HepG2 (cell line): ENCODE data around the gene FDPS. TPM values are rescaled to one million over a fixed set of nuclear protein-coding genes. Genes with fewer than 3 reads are reported as not detected.

Experiments used
- ATAD3A ChIP-seq: sonication (generic); formaldehyde crosslinking; IDR thresholded peaks from 2 replicates; pipeline ENCODE4 v1.4.0; 2020; ENCODE audit warnings: missing genetic modification reagents
- ATF2 ChIP-seq: sonication (generic); formaldehyde crosslinking; IDR thresholded peaks from 2 replicates; pipeline ENCODE4 v1.4.0; 2020; ENCODE audit warnings: missing genetic modification reagents
- ATF5 ChIP-seq: sonication (generic); formaldehyde crosslinking; IDR thresholded peaks from 2 replicates; pipeline ENCODE4 v1.4.0; 2020; ENCODE audit warnings: mild to moderate bottlenecking, low read depth, missing genetic modification reagents
- ELF3 ChIP-seq: IDR thresholded peaks from 2 replicates; pipeline ENCODE4 v1.6.1; 2016; ENCODE audit warnings: missing genetic modification reagents, missing compliant biosample characterization
- HOXA3 ChIP-seq: sonication (generic); formaldehyde crosslinking; IDR thresholded peaks from 2 replicates; pipeline ENCODE4 v1.5.0; 2020; ENCODE audit warnings: missing genetic modification reagents
- IRF2 ChIP-seq: IDR thresholded peaks from 2 replicates; pipeline ENCODE4 v1.6.1; 2018; ENCODE audit warnings: missing genetic modification reagents, missing compliant biosample characterization
- KAT8 ChIP-seq: IDR thresholded peaks from 2 replicates; pipeline ENCODE4 v1.6.1; 2016; ENCODE audit warnings: missing genetic modification reagents, missing compliant biosample characterization
- MAZ ChIP-seq, 2 experiments: sonication (generic) in 1 of 2; formaldehyde crosslinking in 1 of 2; IDR thresholded peaks; 2 replicates each; pipeline versions ENCODE4 v1.5.0 to v1.6.1; 2012 to 2020; ENCODE audit warnings: low read depth in 2 of 2, mild to moderate bottlenecking in 2 of 2, borderline replicate concordance in 1 of 2, improper control_type of control experiment in 1 of 2, low read length in 1 of 2, missing genetic modification reagents in 1 of 2, moderate library complexity in 1 of 2
- MLLT10 ChIP-seq: sonication (generic); formaldehyde crosslinking; IDR thresholded peaks from 2 replicates; pipeline ENCODE4 v1.4.0; 2020; ENCODE audit warnings: missing genetic modification reagents
- NBN ChIP-seq: fragments of 450-650 bp; conservative IDR thresholded peaks from 2 replicates; pipeline ENCODE4 v1.6.1; 2017
- RNF219 ChIP-seq: sonication (generic); formaldehyde crosslinking; IDR thresholded peaks from 2 replicates; pipeline ENCODE4 v1.5.0; 2020; ENCODE audit warnings: mild to moderate bottlenecking, missing genetic modification reagents
- SATB2 ChIP-seq: sonication (generic); formaldehyde crosslinking; IDR thresholded peaks from 2 replicates; pipeline ENCODE4 v1.5.0; 2020; ENCODE audit warnings: missing genetic modification reagents
- TBX2 ChIP-seq: sonication (generic); formaldehyde crosslinking; IDR thresholded peaks from 2 replicates; pipeline ENCODE4 v1.5.0; 2020; ENCODE audit warnings: missing genetic modification reagents, mild to moderate bottlenecking, borderline replicate concordance
- ZNF20 ChIP-seq: sonication (generic); formaldehyde crosslinking; IDR thresholded peaks from 2 replicates; pipeline ENCODE4 v1.4.0; 2020; ENCODE audit warnings: mild to moderate bottlenecking, moderate library complexity, missing genetic modification reagents
- ZNF549 ChIP-seq: sonication (generic); formaldehyde crosslinking; IDR thresholded peaks from 2 replicates; pipeline ENCODE4 v1.5.0; 2020; ENCODE audit warnings: missing genetic modification reagents
- ZNF614 ChIP-seq: IDR thresholded peaks from 2 replicates; pipeline ENCODE4 v1.6.1; 2018; ENCODE audit warnings: missing biosample characterization, missing genetic modification reagents, inconsistent platforms, borderline replicate concordance
- ZNF652 ChIP-seq: IDR thresholded peaks from 2 replicates; pipeline ENCODE4 v1.6.1; 2016; ENCODE audit warnings: low read depth, borderline replicate concordance
- polyA plus RNA-seq, 8 experiments: library from polyadenylated mRNA; depleted of rRNA in 3 of 8; stranded (reverse) in 7 of 8; unstranded in 1 of 8; fragments of >200 nt; fragmentation: Illumina TruSeq in 4 of 8; extraction: Trizol in 4 of 8; gene quantifications; 2 replicates each; pipeline versions ENCODE4 v1.2.1 to v1.2.3, GENCODE V29; 2011 to 2016; ENCODE audit warnings: low read depth in 4 of 8, missing spikeins in 1 of 8, mixed read lengths in 1 of 8; ENCODE audit not compliant: insufficient read depth in 1 of 8
- total RNA-seq, 5 experiments: library from RNA; depleted of rRNA; stranded (reverse); fragments of >200 nt; fragmentation: Illumina TruSeq; extraction: Trizol; gene quantifications; 2 replicates each; pipeline ENCODE4 v1.2.3, GENCODE V29; 2016; ENCODE audit warnings: low read depth in 1 of 5
- TF ChIP-seq, protein P1 (sequence below): sonication (generic); formaldehyde crosslinking; IDR thresholded peaks from 2 replicates; pipeline ENCODE4 v1.5.0; 2020; ENCODE audit warnings: missing genetic modification reagents
- TF ChIP-seq, protein P2 (sequence below): IDR thresholded peaks from 2 replicates; pipeline ENCODE4 v1.6.1; 2016; ENCODE audit warnings: low read depth, borderline replicate concordance
- TF ChIP-seq, protein P3 (sequence below): IDR thresholded peaks from 2 replicates; pipeline ENCODE4 v1.6.1; 2016; ENCODE audit warnings: missing genetic modification reagents, missing compliant biosample characterization

The FDPS gene
- total and polyA plus RNA-seq, 2 of the 13 experiments (the other 11 are each of a cell fraction or from before 2014, with no cell fraction given): 264 to 519 TPM

DNA sequence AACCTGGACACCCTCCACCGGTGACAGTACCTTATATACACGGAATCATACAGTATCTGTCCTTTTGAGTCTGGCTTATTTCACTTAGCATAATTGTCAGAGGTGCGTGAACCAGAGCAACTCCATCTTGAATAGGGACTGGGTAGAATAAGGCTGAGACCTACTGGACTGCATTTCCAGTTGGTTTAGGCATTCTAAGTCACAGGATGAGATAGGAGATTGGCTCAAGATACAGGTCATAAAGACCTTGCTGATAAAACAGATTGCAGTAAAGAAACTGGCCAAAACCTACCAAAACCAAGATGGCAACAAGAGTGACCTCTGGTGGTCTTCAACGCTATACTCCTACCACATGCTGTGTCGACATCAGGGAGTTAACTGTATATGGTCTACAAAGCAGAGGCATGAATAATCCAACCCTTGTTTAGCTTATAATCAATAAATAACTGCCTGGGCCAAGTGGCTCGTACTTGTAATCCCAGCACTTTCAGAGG lies 1.4 kb upstream of the FDPS start (continued):
- TF ChIP-seq TBX2 (CRISPR knock-in tag) (no peak; the same call in 1 of the 2 replicates), ZNF20 (CRISPR knock-in tag) (no peak), NBN (no peak), ELF3 (CRISPR knock-in tag) (peak; percentile 27; the same call in 1 of the 2 replicates), ATF2 (CRISPR knock-in tag) (0 out of 2 replicates have a peak, but pooled peaks have one; percentile 27), MLLT10 (CRISPR knock-in tag) (no peak), ZNF614 (CRISPR knock-in tag) (no peak), RNF219 (CRISPR knock-in tag) (no peak), HOXA3 (peak; percentile 34; the same call in 1 of the 2 replicates), ATAD3A (CRISPR knock-in tag) (no peak), ATF5 (no peak), ZNF652 (CRISPR knock-in tag) (peak; percentile 93), KAT8 (CRISPR knock-in tag) (no peak), SATB2 (CRISPR knock-in tag) (no peak), ZNF549 (CRISPR knock-in tag) (no peak), MAZ (IDR thresholded peaks at IDR 0.05; ENCODE audit: borderline replicate concordance, low read depth, low read length) (no peak), MAZ (CRISPR knock-in tag; IDR thresholded peaks at IDR 0.05; ENCODE audit: low read depth) (no peak; the same call in 1 of the 2 replicates), IRF2 (CRISPR knock-in tag) (peak; percentile 64; the same call in 1 of the 2 replicates)
- TF ChIP-seq, protein P1, sequence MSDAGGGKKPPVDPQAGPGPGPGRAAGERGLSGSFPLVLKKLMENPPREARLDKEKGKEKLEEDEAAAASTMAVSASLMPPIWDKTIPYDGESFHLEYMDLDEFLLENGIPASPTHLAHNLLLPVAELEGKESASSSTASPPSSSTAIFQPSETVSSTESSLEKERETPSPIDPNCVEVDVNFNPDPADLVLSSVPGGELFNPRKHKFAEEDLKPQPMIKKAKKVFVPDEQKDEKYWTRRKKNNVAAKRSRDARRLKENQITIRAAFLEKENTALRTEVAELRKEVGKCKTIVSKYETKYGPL (CRISPR knock-in tag): no peak
- TF ChIP-seq, protein P2, sequence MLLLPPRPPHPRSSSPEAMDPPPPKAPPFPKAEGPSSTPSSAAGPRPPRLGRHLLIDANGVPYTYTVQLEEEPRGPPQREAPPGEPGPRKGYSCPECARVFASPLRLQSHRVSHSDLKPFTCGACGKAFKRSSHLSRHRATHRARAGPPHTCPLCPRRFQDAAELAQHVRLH: 0 out of 2 replicates have a peak, but pooled peaks have one; percentile 33
- TF ChIP-seq, protein P3, sequence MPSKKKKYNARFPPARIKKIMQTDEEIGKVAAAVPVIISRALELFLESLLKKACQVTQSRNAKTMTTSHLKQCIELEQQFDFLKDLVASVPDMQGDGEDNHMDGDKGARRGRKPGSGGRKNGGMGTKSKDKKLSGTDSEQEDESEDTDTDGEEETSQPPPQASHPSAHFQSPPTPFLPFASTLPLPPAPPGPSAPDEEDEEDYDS: peak; percentile 23; the same call in 1 of the 2 replicates
